ENCODE data around the gene FSIP1.
A peak's percentile ranks its signal among the peaks of the same experiment; 100 is the strongest.

Gene FSIP1

GRCh38 chr15:39668457-39668856 is 114.2 kb downstream of the FSIP1 start:
- TF ChIP-seq, protein P1, sequence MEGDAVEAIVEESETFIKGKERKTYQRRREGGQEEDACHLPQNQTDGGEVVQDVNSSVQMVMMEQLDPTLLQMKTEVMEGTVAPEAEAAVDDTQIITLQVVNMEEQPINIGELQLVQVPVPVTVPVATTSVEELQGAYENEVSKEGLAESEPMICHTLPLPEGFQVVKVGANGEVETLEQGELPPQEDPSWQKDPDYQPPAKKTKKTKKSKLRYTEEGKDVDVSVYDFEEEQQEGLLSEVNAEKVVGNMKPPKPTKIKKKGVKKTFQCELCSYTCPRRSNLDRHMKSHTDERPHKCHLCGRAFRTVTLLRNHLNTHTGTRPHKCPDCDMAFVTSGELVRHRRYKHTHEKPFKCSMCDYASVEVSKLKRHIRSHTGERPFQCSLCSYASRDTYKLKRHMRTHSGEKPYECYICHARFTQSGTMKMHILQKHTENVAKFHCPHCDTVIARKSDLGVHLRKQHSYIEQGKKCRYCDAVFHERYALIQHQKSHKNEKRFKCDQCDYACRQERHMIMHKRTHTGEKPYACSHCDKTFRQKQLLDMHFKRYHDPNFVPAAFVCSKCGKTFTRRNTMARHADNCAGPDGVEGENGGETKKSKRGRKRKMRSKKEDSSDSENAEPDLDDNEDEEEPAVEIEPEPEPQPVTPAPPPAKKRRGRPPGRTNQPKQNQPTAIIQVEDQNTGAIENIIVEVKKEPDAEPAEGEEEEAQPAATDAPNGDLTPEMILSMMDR (conservative IDR thresholded peaks at IDR 0.05; ENCODE audit: low read depth, low read length): no peak
- no peak for DNase-seq (ENCODE audit: low read depth)
- H3K4me3 ChIP-seq (ENCODE audit: low read depth, low read length): no peak overlapping the region

DNA sequence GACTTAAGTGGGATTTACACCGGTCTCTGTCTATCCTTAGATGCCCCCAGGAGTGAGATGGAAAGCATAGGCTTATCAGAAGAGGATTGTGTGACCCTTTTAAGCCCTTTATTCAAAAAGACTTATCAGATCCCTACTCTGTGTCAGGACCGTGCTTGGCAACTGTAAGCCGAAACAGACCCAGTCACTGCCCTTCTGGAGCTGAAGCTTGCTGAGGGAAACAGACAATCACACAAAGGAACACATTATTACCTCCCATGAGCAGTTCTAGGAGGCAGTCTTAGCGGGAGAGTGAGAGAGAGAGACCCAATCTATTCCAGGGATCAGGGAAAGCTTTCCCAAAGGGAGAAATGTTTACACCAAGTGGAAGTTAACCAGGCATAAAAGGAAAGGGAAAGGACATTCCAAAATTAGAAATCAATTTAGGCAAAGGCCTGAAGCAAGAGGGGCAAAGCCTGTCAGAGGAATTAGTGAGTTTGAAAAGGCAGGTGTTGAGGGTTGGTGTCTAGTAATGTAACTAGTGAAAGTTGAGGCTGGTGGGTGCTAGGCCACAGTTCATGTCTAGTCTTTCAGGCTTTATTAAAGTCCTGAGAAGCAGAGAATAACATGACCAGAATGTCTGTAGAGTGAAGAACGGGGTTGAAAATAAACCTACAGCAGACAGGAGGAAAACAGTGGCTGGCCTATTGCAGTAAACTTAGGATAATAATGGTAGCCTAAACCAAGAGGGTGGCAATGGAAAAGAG is 115.1 kb downstream of the FSIP1 start:
- H3K4me3 ChIP-seq (ENCODE audit: low read depth, low read length): no peak overlapping the region

DNA sequence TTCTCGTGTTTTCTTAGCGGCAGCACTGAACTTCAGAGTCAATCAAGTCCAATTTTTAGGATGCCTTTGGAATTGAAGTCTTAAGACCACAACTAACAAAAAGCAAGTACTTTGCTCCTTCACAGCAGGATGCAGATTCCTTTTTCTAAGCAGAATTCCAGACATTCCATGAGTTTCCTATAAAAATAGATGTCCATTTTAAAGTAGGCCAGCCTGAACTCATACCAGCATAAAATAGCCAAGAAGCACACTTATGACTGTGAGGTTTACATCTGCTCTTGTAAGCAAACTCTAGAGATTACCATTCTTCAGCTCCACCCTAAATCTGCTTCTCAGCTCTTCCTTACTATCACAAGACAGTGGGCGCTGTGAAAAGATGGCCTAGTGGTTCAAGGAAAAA is 116.0 kb downstream of the FSIP1 start:
- H3K4me3 ChIP-seq (ENCODE audit: low read depth, low read length): no peak overlapping the region
- peak; percentile 80 for DNase-seq (ENCODE audit: low read depth)
- TF ChIP-seq, protein P1 (conservative IDR thresholded peaks at IDR 0.05; ENCODE audit: low read depth, low read length): no peak

More for the DNA sequence above, 115.1 kb downstream of the FSIP1 start:
- DNase-seq (ENCODE audit: low read depth): no peak
- TF ChIP-seq, protein P1 (conservative IDR thresholded peaks at IDR 0.05; ENCODE audit: low read depth, low read length): no peak

- no peak for DNase-seq (ENCODE audit: low read depth)
- TF ChIP-seq, protein P1 (conservative IDR thresholded peaks at IDR 0.05; ENCODE audit: low read depth, low read length): no peak
- H3K4me3 ChIP-seq (ENCODE audit: low read depth, low read length): no peak overlapping the region
Measured at GRCh38 chr15:39665629-39666250, 116.9 kb downstream of the FSIP1 start.

GRCh38 chr15:39663704-39664250 is 118.9 kb downstream of the FSIP1 start:
- TF ChIP-seq, protein P1 (conservative IDR thresholded peaks at IDR 0.05; ENCODE audit: low read depth, low read length): no peak
- peak; percentile 45 for DNase-seq (ENCODE audit: low read depth)
- H3K4me3 ChIP-seq (ENCODE audit: low read depth, low read length): no peak overlapping the region

DNA sequence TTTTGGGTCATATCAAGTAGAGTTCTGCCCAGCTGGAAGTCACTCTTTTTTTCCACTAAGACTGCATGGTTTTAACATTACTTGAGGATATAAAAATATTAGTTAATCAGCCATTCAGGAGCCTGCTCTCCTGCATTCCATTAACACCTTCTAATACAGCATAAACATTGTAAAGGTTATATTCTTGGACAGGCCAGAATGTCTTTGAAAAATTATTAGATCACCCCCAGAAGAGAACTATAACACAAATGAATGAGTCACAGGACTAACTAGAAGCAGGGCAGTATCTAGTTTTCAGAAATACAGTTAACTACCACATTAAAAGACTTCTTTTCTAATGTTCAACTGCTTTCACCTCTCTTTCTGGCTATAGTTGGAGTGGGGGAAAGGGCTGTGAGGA is 120.9 kb downstream of the FSIP1 start:
- H3K4me3 ChIP-seq (ENCODE audit: low read depth, low read length): no peak overlapping the region
- TF ChIP-seq, protein P1 (conservative IDR thresholded peaks at IDR 0.05; ENCODE audit: low read depth, low read length): no peak
- DNase-seq (ENCODE audit: low read depth): peak; percentile 40
